Large intestine (tissue), 3 donors: Measurements from ENCODE around the gene STARD10. TPM values are rescaled to one million over a fixed set of nuclear protein-coding genes. Genes with fewer than 3 reads are reported as not detected.

Source experiments
- DNase-seq, 2 donors: peaks; one replicate each; pipeline versions ENCODE4 v3.0.0 to v3.0.0-alpha.2; 2013
- H3K27ac ChIP-seq: one replicate; pipeline ENCODE4 v1.5.1; 2013; ENCODE audit warnings: low read length
- H3K27me3 ChIP-seq: 2 replicates; pipeline ENCODE4 v1.6.1; 2013; ENCODE audit warnings: low read length; ENCODE audit not compliant: control insufficient read depth, insufficient read depth
- H3K36me3 ChIP-seq: 2 replicates; pipeline ENCODE4 v1.6.1; 2013; ENCODE audit warnings: low read length; ENCODE audit not compliant: control insufficient read depth, insufficient read depth
- H3K4me1 ChIP-seq: one replicate; pipeline ENCODE4 v1.6.1; 2013; ENCODE audit warnings: low read length; ENCODE audit not compliant: control insufficient read depth, insufficient read depth
- H3K4me3 ChIP-seq: one replicate; pipeline ENCODE4 v1.5.1; 2013; ENCODE audit warnings: low read length
- H3K9me3 ChIP-seq: one replicate; pipeline ENCODE4 v1.6.1; 2013; ENCODE audit warnings: mild to moderate bottlenecking, low read depth, low read length, moderate library complexity; ENCODE audit not compliant: control insufficient read depth
- WGBS: methylation state at CpG from one replicate; pipeline ENCODE4 v1.1.5; 2013; ENCODE audit warnings: low lambda C conversion rate; ENCODE audit not compliant: insufficient coverage; 5-methylcytosine and 5-hydroxymethylcytosine counted together
- polyA plus RNA-seq: library from polyadenylated mRNA; unstranded; fragments of 120-200 nt; gene quantifications from one replicate; pipeline ENCODE4 v1.2.1, GENCODE V29; 2013

The STARD10 gene
- polyA plus RNA-seq, 1 donor: 331 TPM

DNA sequence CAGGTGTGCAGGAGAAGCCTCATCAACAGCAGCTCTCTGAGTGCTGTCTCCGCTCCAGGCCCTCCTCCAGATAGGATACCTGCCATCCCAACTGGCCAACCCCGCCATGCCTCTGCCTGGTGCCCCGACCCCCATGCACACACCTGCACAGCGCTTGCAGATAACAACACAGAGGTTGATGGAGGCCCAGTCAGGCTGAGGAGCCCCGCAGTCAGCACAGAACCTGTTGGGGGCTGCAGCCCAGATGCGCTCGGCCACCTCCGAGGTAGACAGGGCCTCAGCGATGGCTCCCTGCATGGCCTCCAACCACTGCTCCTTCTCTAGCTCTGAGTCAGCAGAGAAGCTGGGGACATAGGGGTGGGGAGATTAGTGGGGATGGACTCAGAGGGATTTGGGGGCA, 86.8 kb downstream of the STARD10 start:
- DNase-seq: no peak
- H3K27me3 ChIP-seq: no peaks in the 10 kb centered on the region
- no peak overlapping the region for H3K4me3 ChIP-seq
- no CpG with 5 or more reads among the region's 9 CpGs for WGBS
- peaks cover 89% of the 10 kb centered on the region for H3K36me3 ChIP-seq
- H3K27ac ChIP-seq: no peak overlapping the region
- no peaks in the 10 kb centered on the region for H3K9me3 ChIP-seq
- H3K4me1 ChIP-seq: peaks cover 7% of the 10 kb centered on the region

DNA sequence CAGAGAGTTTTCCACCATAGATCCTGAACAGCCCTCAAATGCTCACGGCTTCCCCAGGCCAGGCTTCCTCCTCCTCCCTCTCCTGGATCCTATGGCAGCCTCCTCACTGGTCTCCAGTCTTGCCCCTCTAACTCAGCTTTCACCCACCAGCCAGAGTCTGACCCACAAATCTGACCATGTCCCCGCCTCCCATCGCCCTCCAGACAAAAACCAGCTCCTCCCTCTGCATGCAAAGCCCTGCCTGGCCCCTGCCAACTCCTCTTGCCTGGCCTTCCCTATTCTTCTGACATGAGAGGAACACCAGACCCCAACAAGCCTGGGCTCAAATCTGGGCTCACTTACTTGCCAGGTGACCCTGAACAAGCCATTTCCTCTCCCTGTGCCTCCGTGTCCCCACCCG, 87.3 kb downstream of the STARD10 start:
- Histone ChIP-seq H3K27me3 (no peaks in the 10 kb centered on the region), H3K36me3 (peaks cover 89% of the 10 kb centered on the region), H3K4me1 (peaks cover 7% of the 10 kb centered on the region), H3K4me3 (no peak overlapping the region), H3K9me3 (no peaks in the 10 kb centered on the region), H3K27ac (no peak overlapping the region)
- no peak for DNase-seq
- WGBS: no CpG with 5 or more reads among the region's 5 CpGs

DNA sequence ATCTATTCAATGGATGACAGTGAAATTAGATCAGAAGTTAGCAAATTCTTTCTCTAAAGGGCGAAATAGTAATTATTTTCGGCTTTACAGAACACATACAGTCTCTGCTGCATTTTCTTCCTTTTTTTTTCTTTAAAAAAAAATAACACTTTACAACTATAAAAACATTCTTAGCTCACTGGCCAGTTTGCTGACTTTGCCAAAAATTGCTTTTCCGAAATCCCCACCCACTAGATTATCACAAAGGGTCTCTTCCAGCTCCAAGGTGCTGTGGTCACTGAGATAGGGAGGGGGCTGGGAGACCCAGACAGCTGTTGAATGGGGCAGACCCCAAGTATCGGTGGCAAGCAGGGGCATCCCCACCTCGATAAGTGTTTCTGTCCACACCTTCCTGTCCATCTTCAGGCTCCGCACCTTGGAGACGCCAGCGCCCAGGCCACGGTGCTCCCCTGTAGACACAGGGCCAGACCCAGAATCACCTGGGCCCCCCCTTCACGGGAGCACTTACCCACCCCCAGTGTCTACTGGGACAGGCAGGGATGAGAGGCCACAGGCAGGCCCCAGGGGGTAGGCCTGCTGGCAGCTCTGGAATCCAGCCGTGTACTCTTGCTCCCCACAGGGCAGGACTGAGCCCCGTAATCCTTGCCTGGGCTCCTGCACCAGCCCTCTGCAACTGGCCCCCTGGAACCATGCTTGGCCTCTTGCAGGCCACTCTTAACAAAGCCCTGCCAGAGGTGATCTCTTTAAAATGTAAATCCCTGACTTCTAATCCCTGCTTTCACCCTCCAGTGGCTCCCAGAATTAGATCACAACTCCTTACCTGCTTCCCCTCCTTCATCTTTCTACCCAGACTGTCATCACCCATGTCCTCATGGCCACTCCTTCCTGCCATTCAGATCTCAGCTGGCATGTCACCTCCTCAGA, 88.1 kb downstream of the STARD10 start:
- no peaks in the 10 kb centered on the region for H3K9me3 ChIP-seq
- H3K36me3 ChIP-seq: peaks cover 88% of the 10 kb centered on the region
- H3K4me1 ChIP-seq: peaks cover 7% of the 10 kb centered on the region

DNA sequence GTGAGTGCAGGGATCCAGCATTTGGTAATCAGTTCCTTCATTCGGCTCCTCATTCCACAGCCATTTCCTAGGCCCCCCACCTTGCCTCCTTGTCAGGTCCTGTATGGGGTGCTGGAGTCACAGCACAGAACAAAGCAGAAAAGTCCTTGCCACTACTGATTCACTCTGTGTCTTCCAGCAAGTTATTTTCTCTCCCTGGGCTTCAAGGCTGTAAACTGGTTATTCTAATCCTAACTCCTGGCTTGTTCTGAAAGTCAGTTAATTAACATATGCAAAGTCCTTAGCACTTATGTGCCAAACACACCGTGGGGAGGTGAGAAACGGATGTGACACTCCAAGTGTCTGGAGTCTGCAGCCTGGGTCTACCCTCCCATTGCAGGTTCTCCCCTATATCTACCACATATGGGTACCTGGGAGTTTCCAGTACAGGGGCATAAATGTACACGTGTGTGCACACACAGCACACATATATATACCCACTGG, 89.0 kb downstream of the STARD10 start:
- Histone ChIP-seq H3K4me3 (no peak overlapping the region), H3K36me3 (peaks cover 86% of the 10 kb centered on the region), H3K4me1 (peaks cover 7% of the 10 kb centered on the region), H3K9me3 (no peaks in the 10 kb centered on the region), H3K27ac (no peak overlapping the region), H3K27me3 (no peaks in the 10 kb centered on the region)
- 40% methylated on average over 1 of the region's 4 CpGs for WGBS
- DNase-seq: no peak

More for the DNA sequence above, 88.1 kb downstream of the STARD10 start:
- H3K4me3 ChIP-seq: no peak overlapping the region
- H3K27ac ChIP-seq: no peak overlapping the region
- DNase-seq: no peak
- no peaks in the 10 kb centered on the region for H3K27me3 ChIP-seq
- WGBS: 93% methylated on average over 2 of the region's 12 CpGs

Other genes starting within 250 kb of the STARD10 start
- 15.1 TPM for gene PDE2A, start 119.6 kb downstream of the STARD10 start, polyA plus RNA-seq
- 69.1 TPM for gene ARAP1, start 41.6 kb downstream of the STARD10 start, polyA plus RNA-seq
- 47.5 TPM for gene ATG16L2, start 20.4 kb upstream of the STARD10 start, polyA plus RNA-seq